Activated T-helper 1 cell treated with Interleukin-2 at 50 U/mL for 16 hours (primary cell): ENCODE results near the gene MAEA.

ENCODE experiments used
- DNase-seq: peaks from one replicate; pipeline ENCODE4 v3.0.0-alpha.2; 2020; ENCODE audit warnings: low read depth

Gene MAEA

DNA sequence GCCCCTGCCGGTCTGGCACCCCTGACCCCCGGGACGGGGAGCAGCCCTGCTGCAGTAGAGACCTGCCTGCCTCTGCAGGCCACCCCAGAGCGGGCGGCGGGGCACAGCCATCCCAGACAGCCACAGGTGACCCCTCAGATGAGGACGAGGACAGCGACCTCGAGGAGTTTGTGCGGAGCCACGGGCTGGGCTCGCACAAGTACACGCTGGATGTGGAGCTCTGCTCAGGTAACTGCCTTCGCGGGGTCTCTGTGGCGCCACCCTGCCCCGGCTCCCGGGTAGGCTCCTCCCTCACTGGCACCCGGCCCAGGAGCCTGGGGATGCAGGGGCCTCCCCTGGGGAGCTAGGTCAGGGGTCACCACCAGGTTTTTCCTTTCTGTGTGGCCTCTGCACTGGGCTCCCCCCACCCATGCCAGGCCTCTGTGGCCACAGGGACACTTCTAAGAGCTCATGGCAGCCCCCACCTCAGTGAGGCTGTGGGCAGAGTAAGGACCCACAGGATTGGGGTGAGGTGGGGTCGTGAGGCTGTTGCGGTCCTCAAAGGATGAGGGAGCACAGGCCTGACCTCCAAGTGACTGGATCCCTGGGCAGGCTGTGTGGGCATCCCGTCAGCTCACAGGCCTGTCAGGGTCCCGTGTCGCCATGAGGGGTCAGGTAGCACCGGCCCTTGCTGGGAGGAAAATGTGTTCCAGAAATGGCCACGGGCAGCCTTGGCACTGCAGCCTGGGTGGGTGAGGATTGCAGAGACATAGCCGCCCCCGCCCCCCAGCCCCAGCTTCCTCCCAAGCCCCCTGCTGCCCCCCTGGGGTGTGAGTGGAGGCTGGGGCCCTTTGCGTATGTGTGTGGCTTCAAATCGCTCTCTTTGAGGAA is 63.7 kb downstream of the MAEA start:
- no peak for DNase-seq

DNA sequence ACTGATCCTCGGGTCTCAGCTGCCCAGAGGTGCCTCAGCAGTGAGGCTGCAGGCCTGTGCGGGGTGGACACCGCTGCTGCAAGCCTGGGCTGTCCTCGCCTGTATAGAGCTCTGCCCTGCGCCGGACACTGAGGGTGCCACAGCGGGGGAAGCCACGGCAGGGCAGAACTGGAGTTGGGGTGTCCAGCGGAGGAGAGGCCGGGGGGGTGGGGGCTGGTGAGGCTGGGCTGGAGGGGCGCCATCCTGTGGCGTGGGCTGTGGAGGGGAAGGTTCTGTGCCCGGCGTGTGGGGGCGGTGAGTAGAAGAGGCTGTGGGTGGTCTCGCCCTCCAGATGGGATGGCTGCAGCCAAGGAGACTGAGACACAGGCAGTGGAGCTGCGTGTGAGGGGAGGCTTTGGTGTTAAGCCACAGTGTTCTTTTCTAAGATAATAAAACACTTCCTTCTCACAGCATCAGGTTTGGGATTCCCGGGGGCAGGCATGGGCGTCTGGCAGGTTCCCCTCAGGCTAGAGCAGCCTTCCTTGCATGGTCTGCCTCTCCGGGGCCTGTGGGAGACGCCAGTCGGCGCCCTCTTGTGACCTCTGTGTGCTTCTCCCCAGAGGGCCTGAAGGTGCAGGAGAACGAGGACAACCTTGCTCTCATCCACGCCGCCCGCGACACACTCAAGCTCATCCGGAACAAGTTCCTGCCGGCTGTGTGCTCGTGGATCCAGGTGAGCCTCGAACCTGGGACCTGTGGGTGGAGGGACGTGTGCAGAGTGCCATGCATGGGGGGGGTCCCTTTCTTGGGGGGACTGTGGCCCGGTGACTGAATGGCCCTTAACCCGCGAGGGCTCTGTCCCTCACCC is 64.7 kb downstream of the MAEA start:
- DNase-seq, result no peak

DNA sequence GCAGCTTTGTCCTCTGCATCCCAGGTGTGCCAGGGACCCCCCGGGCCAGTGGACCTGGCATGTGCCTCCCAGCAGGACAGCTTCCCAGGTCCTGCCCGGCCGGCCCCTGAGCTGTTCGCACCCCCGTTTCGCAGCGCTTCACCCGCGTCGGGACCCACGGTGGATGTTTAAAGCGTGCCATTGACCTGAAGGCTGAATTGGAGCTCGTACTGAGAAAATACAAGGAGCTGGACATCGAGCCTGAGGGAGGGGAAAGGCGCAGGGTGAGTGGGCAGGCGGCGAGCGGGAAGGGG is 65.2 kb downstream of the MAEA start:
- no peak for DNase-seq

DNA sequence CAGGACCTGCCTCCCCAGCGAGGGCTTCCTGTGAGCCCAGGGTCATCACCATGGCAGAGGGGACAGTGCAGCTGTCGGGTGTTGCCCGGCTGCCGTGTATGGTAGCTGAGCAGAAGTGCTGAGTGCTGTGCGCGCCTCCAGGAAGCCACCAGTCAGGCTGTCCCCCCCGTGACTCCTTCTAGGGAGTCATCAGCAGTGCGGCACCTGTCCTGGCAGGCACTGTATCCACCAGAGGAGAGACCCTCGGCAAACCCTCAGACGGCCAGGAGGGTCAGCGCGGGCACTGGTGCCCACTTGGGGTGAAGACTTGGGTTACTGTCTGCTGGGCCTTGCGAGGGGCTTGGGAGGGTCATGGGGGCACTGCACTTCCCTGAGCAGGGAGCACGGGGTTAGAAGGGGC is 65.7 kb downstream of the MAEA start:
- DNase-seq, result no peak

DNA sequence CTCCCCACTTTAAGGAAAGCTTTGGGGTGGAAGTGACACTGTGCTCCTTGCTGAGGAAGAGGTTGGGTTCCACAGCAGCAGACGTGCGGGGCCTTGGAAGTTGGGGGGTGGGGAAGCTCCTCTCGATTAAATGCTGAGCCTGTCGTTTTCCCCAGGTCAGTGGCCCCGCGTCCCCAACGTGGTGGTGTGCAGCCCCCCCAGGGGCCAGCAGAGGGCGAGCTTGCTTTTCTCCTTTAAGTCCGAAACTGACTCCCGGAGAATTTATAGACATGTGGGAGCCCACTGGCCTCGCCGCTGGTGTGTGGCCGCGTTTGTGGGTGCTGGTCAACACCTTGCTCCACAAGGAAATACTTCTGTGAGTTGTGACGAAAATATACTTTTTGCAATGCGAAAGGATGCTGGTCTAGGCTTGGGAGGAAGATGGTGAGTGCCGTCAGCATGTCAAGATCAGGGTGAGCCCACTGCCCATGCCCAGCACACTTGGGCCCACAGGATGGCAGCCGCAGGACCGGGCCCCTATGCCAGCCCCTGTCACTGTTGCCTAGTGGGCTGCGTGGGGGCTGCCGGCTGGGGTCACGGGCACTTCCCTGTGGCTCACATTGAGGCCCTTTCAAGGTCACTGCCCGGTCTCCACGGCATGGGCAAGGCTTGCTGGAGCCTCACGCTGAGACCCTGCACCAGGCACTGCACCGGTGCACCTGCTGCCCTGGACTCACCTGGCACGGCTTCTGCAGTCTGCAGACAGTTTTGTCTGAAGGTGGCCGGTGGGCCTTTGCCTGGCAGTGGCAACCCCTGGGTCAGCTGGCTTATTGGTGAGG is 66.7 kb downstream of the MAEA start:
- DNase-seq, result no peak

DNA sequence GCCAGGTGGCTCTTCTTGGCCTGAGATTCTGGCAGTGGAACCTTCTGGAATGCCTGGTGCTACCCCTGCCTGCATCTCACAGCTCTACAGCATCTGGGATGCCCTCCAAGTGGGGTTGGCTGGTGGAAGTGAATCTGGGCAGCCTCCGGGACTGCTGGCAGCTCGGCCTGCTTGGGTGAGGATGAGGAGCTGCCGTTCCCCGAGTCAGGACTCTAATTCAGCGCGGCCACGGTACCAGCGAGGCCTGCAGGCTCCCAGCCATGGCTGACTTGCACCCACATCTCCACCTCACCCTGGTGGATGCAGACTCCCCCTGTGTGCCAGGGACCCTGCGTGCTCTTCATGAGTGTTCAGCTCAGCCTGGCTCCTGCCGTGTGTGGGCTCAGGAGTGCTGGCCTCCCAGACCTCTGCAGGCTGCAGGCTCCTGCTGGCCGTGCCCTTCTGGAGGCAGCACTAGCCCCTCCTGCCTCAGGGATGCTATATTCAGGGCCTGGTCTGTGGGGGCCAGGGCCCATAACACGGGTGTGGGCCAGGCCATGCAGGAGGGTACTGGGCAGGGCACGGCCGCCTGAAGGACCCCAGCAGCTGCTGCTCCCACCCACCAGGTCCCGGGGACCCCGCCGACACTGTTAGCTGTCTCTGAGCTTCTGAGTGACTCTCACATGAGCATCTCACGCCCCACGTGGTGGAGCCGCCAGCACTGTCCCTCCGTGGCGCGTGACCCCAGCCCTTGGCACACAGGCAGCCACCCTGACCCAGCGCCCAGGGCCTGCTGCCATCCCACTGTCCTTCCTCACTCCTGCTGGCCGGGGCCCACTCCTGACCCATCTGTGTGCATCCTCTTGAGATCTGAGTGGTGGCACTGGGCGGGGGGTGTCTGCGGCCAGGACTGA is 67.9 kb downstream of the MAEA start:
- DNase-seq, result no peak

DNA sequence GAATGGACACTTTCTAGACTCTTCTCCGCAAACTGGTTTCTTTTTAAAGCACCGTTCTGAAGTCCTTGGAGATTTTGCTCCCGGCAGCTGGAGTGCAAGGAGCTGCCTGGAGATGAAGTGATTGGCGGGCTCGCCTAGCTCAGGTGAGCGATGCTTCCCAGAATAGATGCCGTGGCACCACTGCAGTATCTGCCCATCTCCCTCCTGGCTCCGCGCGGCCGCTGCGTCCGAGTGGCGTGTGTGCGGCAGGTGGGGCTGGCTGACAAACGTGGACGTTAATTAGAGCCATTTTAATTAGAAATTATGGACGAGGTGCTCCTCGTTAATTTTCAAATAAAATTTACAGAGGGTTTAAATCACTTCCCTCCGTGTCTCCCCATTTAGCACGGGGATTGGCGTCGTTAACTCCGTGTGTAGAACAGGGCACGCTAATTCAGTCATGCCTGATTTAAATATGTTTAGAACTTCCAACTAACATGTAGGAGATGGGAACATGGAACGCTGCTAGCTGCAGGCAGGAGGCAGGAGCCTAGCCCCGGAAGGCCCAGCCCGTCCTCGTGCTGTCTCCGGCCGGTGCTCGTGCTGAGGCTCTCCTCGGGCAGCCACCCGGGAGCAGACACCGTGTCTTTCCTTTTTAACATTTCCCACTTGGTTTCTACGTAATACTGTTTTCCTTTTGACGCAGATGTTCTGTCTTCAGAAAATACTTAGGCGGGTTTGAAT is 68.9 kb downstream of the MAEA start:
- no peak for DNase-seq

DNA sequence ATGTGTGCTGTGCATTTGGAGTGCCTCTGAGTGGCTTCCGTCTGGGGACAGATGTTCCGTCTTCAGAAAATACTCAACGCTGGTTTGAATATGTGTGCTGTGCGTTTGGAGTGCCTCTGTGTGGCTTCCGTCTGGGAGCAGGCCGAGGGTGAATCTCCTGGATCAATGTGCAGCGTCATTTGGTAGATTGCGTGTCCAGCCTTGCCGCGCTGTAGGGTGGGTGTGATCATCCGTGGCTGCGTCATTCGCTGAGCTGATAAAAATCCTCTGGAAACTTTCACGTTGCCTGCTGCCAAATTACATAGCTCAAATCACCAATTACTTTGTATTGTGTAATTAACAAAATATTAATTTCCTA is 69.4 kb downstream of the MAEA start:
- DNase-seq, result no peak

DNA sequence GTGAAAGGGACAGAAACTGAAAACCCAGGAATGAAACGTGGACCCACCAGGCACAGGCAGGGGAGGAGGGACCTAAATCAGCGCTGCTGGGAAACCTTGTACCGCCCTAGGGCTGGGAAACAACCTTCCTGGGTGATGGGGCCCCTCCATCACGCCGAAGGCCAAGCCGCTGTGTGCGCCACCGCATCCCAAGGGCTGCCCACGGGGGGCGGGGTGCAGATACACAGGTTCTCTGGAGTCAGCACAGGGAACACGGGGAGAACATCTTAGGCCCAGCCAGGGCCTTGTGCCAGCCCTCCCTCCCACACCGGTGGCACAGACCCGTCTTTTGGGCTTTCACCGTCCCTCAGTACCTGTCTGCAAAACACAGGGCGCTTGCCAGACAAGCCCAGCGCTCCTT is 70.3 kb downstream of the MAEA start:
- DNase-seq, result no peak

DNA sequence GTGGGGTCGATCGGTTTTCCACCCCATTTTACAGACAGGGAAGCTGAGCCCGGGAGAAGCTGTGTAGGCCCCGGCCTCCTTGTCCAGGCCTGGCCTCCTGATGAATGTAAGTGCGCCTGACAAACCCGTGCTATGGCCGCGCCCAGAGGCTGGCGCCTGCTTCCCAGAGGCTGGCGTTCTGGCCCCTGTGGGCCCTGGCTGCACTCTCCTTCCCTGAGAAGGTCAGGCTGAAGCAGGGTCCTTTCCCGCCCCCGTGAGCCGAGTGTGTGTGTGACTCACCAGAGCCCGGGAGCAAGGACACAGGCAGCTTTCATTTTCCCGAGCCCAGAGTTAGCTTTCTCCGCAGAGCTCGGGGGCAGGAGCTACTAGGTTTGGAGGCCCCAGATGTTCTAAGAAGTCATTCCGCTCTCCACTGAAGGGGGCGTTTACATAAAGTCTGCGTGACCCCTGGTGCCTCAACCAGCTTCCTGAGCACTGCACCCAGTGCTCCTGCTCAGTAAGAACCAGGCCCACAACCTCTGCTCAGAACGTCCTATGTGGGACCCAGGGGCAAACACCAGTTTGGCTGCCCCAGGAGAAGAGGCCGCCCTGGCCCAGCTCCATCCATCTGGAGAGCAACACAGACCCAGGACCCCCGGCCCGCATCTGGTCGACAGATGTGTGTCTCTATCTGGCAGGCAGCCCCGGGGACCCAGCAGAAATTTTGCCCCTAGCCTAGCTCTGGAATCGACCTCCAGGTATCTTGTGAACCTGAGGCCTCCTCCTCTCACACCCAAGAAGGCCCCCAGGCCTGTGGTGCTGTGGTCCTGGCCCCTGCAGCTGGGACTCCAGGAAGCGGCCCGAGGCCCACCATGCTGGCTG is 71.0 kb downstream of the MAEA start:
- DNase-seq, result no peak

DNA sequence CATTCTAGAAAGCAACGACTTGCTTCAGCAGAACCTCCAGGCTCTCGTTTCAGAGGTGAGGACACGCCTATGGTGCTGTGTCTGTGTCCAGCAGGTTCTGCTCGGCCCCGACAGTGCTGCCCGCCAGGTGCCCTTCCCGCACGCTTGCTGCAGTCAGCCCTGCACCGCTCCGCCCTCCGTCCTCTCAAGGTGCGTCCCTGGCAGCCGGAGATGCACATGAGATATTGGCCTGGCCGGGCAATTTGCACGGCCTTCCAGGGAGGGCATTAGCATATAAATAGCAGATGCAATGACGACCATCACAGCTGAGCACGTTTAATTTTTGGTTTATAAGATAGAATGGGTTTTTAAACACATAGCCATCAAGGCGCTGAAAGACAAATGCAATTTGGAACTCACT is 71.7 kb downstream of the MAEA start:
- no peak for DNase-seq

DNA sequence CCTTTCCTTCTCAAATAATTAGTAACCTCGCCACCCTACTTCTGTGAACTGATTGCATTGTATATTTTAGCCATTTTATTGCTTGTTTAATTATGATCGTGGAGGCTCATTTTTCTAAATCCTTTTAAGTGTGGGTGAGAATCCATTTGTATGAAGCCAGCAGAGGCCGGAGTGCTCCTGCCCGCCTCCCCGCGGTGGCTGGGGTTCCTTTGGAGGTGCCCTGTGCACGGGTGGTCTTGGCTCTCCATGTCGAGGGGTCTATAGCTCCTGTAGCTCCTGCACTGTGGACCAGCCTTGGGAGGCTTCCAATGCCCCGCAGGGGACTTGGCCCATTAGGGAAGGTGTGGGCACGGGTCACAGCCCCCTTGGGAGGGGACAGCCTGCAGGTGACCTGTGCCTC is 72.4 kb downstream of the MAEA start:
- no peak for DNase-seq

DNA sequence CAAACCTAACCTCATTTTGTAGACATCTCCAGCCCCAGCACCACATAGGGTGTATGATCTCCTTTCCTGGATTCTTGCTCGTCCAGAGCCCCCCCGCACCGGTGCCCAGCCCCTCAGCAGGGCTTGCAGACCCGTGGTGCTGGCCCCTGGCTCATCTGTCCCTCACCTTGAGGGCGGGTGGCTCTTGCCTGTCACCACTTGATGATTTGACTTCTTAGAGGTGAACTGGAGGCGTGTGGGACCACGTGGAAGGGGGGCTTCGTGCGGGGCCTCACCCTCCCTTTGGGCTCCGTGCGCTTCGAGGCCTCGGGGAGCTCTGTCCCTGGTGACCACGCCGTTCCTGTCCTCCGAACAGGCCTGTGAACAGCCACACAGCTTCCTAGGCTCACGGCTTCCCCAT is 72.8 kb downstream of the MAEA start:
- DNase-seq, result no peak

DNA sequence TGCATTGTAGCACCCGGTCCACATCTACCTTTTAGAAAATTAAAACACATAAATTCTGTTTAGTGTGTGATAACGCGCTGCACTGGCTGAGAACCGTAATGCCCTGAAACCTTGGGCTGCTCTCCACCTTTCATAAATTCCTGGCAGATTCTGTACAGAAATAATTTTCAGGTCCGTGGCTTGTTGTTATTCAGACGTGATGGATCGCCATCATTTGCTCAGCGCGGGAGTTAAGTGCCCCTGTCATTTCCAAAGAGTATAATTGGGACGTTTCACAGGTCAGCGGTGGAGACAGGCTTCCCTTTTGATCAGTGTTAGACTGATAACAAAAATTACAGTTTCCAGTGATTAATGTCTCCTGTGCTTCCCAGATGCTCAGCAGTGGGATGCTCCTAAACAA is 73.8 kb downstream of the MAEA start:
- no peak for DNase-seq

DNA sequence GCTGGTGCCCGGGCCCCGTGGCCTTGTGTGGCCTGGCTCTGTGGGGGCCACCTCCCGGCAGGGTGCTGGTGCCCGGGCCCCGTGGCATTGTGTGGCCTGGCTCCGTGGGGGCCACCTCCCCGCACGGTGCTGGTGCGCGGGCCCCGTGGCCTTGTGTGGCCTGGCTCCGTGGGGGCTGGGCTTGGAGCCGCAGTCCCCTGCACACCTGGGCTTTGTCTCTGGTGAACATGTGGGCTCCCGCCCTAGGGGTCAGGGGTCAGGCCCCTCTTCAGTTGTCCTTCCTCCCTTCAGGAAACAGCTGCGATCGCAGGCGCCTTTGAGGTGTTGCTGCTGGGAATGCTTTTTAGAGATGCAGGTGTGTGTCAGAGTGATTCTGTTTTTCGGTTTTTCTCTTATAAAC is 74.5 kb downstream of the MAEA start:
- DNase-seq, result no peak

DNA sequence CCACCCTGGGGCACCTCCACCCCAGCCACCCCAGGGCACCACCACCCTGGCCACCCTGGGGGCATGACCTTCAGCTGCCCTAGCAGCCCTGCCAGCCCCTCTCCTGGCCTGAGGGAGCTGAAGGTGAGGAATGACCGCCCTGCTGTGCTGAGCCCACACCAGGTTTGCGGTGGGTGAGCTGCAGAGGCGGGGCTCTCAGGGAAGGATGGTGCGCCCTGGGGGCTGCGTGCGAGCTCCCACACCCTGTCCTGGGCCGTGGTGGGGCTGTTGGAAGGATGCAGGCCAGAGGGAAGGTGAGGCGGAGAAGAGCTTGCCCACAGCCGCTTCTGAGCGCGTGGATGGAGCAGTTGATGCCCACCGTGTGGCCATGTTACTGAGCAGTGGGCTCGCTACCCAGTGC is 75.1 kb downstream of the MAEA start:
- no peak for DNase-seq

DNA sequence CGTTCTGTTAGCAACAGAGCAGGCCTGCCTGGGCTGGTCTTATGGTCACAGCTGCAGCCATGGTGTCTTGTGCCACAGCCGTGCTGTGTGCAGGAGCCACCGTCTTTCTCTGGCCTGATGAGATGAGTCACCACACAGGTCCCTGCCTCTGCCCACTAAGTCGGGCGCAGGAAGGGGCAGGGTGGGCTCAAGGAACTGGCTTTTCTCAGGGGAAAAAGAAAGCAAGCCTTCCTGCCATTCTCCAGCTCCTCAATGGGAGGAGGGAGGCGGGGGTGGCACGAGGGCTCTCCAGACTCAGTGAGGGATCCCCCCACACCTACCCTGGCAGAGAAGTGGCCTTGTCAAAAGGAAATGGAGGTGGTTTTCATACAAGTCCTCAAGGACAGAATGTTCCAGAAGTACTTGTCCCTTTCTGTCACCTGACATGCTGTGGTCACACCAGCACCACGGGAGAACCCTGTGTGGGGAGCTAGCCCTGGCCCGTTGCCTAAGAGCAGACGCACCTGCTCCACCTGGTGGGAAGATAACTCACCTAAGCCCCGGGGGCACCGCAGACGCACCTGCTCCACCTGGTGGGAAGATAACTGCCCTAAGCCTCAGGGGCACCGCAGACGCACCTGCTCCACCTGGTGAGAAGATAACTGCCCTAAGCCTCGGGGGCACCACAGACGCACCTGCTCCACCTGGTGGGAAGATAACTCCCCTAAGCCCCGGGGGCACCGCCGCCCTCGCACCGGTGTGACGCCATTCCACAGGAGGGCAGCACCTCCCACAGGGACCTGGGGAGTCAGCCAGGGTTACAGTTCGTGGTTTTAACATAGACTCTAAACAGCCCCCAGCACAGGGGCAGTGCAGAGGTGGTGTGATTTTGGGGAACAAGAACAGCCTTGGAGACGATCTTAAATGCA is 75.8 kb downstream of the MAEA start:
- DNase-seq, result no peak

DNA sequence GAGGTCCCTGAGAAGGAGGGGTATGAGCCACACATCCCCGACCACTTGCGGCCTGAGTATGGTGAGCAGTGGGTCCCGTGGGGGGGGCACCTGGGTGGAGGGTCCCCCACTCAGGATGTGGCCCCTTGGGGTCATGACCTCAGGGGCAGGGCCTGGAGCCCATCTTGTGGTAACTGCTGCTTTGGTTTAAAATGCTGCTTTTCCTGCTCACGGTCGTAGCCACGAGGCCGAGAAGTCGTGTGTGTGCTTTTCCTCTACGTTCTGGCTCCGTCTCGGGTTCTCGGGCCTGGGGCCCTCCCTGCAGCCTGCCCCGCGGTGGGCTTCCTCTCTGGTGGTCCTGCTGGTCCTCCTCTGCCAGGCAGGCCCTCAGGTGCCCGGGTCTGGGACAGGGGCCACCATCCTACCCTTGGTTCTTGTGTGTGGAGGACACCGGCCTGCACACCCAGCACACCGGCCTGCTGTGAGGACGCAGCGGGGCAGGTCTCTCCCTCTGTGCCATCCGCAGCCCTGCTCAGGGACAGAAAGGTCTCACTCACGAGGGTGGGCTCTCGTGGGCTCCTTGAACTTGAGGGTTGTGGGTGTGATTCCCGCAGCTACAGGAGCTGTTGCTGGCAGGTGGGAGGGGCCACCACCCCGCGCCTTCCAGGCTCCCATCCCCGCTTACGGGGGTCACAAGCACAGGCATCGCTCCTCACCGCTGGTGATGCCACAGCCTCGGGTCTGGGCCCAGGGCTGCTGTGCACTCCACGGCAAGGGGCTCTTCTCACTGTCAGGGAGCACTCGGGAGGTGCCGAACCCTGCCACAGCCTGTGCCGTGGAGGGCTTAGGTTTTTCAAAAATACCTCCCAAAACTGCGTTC is 76.9 kb downstream of the MAEA start:
- no peak for DNase-seq
